Measurements from ENCODE around the gene RNASEH1. TPM values are rescaled to one million over a fixed set of nuclear protein-coding genes. Genes with fewer than 3 reads are reported as not detected.

RNASEH1 gene
- total RNA-seq, 1 experiment from 2014 or later: 38.2 TPM

DNA sequence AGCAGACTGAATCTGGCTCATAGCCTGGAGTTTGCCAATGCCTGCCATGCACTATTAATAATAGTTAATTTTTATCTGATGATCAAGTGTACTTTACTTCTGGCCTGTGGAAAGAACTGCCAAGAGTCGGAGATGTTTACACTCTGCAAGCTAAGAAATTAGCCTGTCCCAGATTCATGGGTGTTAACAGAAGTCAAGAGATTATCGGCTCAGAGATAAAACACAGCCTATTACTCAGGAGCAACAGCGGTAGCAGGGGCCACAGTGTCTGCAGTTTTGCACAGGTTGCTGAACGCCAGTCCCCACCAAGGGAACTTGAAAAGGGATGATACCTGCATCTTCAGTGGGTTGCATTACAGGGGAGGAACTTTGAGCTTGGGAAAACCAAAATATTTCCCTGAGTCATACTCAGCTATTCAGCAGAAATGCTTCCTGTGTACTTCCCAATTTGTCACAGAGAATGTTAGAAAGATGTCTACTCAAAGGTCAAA is 34.5 kb downstream of the RNASEH1 start:
- ATAC-seq: no peak
- TF ChIP-seq EZH2phosphoT487 (IDR thresholded peaks at IDR 0.05; ENCODE audit: borderline replicate concordance) (no peak), ZNF274 (IDR thresholded peaks at IDR 0.05; ENCODE audit: low read depth, low read length) (no peak), POLR2AphosphoS5 (IDR thresholded peaks at IDR 0.05; ENCODE audit: low read depth, low read length) (no peak), RAD21 (IDR thresholded peaks at IDR 0.05; ENCODE audit: low read depth) (no peak), TCF7L2 (IDR thresholded peaks at IDR 0.05; ENCODE audit: borderline replicate concordance, extremely low read depth, insufficient read depth, insufficient read length) (no peak), ZFX (IDR thresholded peaks at IDR 0.05) (no peak), EZH2 (IDR thresholded peaks at IDR 0.05) (no peak), CBX3 (IDR thresholded peaks at IDR 0.05; ENCODE audit: low read depth) (no peak), FOSL1 (IDR thresholded peaks at IDR 0.05; ENCODE audit: low read depth) (no peak), JUND (IDR thresholded peaks at IDR 0.05) (no peak), ELF1 (IDR thresholded peaks at IDR 0.05; ENCODE audit: borderline replicate concordance, low read depth) (no peak), CEBPB (IDR thresholded peaks at IDR 0.05; ENCODE audit: low read depth) (no peak), EGR1 (IDR thresholded peaks at IDR 0.05; ENCODE audit: low read depth) (no peak)
- TF ChIP-seq, protein P1, sequence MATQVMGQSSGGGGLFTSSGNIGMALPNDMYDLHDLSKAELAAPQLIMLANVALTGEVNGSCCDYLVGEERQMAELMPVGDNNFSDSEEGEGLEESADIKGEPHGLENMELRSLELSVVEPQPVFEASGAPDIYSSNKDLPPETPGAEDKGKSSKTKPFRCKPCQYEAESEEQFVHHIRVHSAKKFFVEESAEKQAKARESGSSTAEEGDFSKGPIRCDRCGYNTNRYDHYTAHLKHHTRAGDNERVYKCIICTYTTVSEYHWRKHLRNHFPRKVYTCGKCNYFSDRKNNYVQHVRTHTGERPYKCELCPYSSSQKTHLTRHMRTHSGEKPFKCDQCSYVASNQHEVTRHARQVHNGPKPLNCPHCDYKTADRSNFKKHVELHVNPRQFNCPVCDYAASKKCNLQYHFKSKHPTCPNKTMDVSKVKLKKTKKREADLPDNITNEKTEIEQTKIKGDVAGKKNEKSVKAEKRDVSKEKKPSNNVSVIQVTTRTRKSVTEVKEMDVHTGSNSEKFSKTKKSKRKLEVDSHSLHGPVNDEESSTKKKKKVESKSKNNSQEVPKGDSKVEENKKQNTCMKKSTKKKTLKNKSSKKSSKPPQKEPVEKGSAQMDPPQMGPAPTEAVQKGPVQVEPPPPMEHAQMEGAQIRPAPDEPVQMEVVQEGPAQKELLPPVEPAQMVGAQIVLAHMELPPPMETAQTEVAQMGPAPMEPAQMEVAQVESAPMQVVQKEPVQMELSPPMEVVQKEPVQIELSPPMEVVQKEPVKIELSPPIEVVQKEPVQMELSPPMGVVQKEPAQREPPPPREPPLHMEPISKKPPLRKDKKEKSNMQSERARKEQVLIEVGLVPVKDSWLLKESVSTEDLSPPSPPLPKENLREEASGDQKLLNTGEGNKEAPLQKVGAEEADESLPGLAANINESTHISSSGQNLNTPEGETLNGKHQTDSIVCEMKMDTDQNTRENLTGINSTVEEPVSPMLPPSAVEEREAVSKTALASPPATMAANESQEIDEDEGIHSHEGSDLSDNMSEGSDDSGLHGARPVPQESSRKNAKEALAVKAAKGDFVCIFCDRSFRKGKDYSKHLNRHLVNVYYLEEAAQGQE (IDR thresholded peaks at IDR 0.05; ENCODE audit: low read depth): no peak
- TF ChIP-seq, protein P2, sequence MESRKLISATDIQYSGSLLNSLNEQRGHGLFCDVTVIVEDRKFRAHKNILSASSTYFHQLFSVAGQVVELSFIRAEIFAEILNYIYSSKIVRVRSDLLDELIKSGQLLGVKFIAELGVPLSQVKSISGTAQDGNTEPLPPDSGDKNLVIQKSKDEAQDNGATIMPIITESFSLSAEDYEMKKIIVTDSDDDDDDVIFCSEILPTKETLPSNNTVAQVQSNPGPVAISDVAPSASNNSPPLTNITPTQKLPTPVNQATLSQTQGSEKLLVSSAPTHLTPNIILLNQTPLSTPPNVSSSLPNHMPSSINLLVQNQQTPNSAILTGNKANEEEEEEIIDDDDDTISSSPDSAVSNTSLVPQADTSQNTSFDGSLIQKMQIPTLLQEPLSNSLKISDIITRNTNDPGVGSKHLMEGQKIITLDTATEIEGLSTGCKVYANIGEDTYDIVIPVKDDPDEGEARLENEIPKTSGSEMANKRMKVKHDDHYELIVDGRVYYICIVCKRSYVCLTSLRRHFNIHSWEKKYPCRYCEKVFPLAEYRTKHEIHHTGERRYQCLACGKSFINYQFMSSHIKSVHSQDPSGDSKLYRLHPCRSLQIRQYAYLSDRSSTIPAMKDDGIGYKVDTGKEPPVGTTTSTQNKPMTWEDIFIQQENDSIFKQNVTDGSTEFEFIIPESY (IDR thresholded peaks at IDR 0.05; ENCODE audit: extremely low read depth, insufficient replicate concordance, low read length): no peak
- TF ChIP-seq, protein P3, sequence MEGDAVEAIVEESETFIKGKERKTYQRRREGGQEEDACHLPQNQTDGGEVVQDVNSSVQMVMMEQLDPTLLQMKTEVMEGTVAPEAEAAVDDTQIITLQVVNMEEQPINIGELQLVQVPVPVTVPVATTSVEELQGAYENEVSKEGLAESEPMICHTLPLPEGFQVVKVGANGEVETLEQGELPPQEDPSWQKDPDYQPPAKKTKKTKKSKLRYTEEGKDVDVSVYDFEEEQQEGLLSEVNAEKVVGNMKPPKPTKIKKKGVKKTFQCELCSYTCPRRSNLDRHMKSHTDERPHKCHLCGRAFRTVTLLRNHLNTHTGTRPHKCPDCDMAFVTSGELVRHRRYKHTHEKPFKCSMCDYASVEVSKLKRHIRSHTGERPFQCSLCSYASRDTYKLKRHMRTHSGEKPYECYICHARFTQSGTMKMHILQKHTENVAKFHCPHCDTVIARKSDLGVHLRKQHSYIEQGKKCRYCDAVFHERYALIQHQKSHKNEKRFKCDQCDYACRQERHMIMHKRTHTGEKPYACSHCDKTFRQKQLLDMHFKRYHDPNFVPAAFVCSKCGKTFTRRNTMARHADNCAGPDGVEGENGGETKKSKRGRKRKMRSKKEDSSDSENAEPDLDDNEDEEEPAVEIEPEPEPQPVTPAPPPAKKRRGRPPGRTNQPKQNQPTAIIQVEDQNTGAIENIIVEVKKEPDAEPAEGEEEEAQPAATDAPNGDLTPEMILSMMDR (IDR thresholded peaks at IDR 0.05 in 2 of 3, conservative IDR thresholded peaks at IDR 0.05 in 1 of 3; ENCODE audit: borderline replicate concordance in 1 of 3, insufficient read depth in 1 of 3, low read depth in 2 of 3, low read length in 2 of 3): no peak
- TF ChIP-seq, protein P4, sequence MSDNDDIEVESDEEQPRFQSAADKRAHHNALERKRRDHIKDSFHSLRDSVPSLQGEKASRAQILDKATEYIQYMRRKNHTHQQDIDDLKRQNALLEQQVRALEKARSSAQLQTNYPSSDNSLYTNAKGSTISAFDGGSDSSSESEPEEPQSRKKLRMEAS (IDR thresholded peaks at IDR 0.05): no peak
- POLR2A ChIA-PET: no interaction called here

More for the DNA sequence above, 34.5 kb downstream of the RNASEH1 start:
- ChIA-PET CTCF (no interaction called here), RAD21 (ENCODE audit: low non-redundant PET in 1 of 2, low total read pairs in 2 of 2, uncharacterized antibody in 2 of 2, unreplicated experiment in 2 of 2) (no interaction called here)
- no peaks in the 10 kb centered on the region for H3K27me3 ChIP-seq (ENCODE audit: insufficient read depth, low read length)
- BruUV-seq (replicated peaks): no TSS peak
- H3K4me1 ChIP-seq (ENCODE audit: control insufficient read depth in 1 of 2, insufficient read depth in 2 of 2, low read length in 2 of 2): peaks cover 0 to 22% of the 10 kb centered on the region in 2 experiments; a peak in 2 of 4 replicates
- no peaks in the 10 kb centered on the region; a peak in 1 of 4 replicates for H3K9me3 ChIP-seq (ENCODE audit: control insufficient read depth in 1 of 2, insufficient read depth in 1 of 2, low read depth in 1 of 2, low read length in 2 of 2)
- no peak overlapping the region for H3K4me3 ChIP-seq (replicated peaks in 1 of 2; ENCODE audit: low read depth in 1 of 2, low read length in 2 of 2)
- no peaks in the 10 kb centered on the region for H3K36me3 ChIP-seq (ENCODE audit: control insufficient read depth in 1 of 2, insufficient read depth in 2 of 2, low read length in 2 of 2)
- no peaks in the 10 kb centered on the region for H3K9me2 ChIP-seq (ENCODE audit: insufficient read depth)
- no peak overlapping the region for H3K27ac ChIP-seq (ENCODE audit: low read depth, low read length)
- intact Hi-C loops (cut with micrococcal nuclease): no loop called here
- no peaks in the 10 kb centered on the region for H4K20me1 ChIP-seq (ENCODE audit: insufficient read depth)
- DNase-seq (ENCODE audit: low read depth, low spot score): no peak
- H3K4me2 ChIP-seq (ENCODE audit: low read length): no peak overlapping the region
- H3K9ac ChIP-seq (ENCODE audit: low read length): no peak overlapping the region
- H2AFZ ChIP-seq (ENCODE audit: low read depth, low read length, poor library complexity, severe bottlenecking): no peak overlapping the region
- no peaks in the 10 kb centered on the region for H3K79me2 ChIP-seq (ENCODE audit: insufficient read depth, low read length)
